H1 (cell line): Measurements from ENCODE around the gene TAF9. TPM values are rescaled to one million over a fixed set of nuclear protein-coding genes. Genes with fewer than 3 reads are reported as not detected.

Source experiments
- CTCF ChIA-PET: fragments of 300-600 bp; sonication (Branson Sonifier 250); formaldehyde crosslinking; loops from one replicate; lab custom pipeline; 2021; ENCODE audit not compliant: partially characterized antibody; lab: Charles Lee
- POLR2A ChIA-PET: fragments of 300-600 bp; sonication (Branson Sonifier 250); formaldehyde crosslinking; loops from one replicate; lab custom pipeline; 2021; ENCODE audit warnings: inconsistent platforms; ENCODE audit not compliant: partially characterized antibody; lab: Charles Lee
- DNase-seq, 2 experiments: peaks; one replicate each; pipeline versions ENCODE4 v3.0.0 to v3.0.0-alpha.2; 2010 to 2022; ENCODE audit warnings: low spot score in 2 of 2, low read depth in 1 of 2, mixed read lengths in 1 of 2
- FAIRE-seq: peaks from 2 replicates; lab custom pipeline; 2011; peaks lifted over from hg19 to GRCh38; lab: Jason Lieb, UNC
- H2AFZ ChIP-seq: 2 replicates; pipeline ENCODE4 v1.8.1; 2012; ENCODE audit warnings: low read length, inconsistent platforms
- H2AK5ac ChIP-seq: 2 replicates; pipeline ENCODE4 v1.6.1; 2013; ENCODE audit warnings: low read depth, low read length
- H2BK120ac ChIP-seq: replicated peaks from 2 replicates; pipeline ENCODE3; 2013; ENCODE audit warnings: low read depth, low read length, inconsistent platforms
- H2BK12ac ChIP-seq: 2 replicates; pipeline ENCODE4 v1.6.1; 2013; ENCODE audit warnings: low read depth, low read length
- H2BK15ac ChIP-seq: 2 replicates; pipeline ENCODE4 v1.6.1; 2013; ENCODE audit warnings: low read length
- H2BK20ac ChIP-seq: 2 replicates; pipeline ENCODE4 v1.6.1; 2013; ENCODE audit warnings: low read length
- H2BK5ac ChIP-seq: 2 replicates; pipeline ENCODE4 v1.6.1; 2013; ENCODE audit warnings: low read depth, low read length
- H3K14ac ChIP-seq: 2 replicates; pipeline ENCODE4 v1.6.1; 2013; ENCODE audit warnings: inconsistent platforms; ENCODE audit not compliant: insufficient read length
- H3K18ac ChIP-seq: 2 replicates; pipeline ENCODE4 v1.6.1; 2013; ENCODE audit warnings: low read length; ENCODE audit errors: extremely low read depth
- H3K23ac ChIP-seq: 2 replicates; pipeline ENCODE4 v1.6.1; 2013; ENCODE audit warnings: inconsistent platforms; ENCODE audit not compliant: insufficient read length
- H3K23me2 ChIP-seq: 2 replicates; pipeline ENCODE4 v1.6.1; 2013; ENCODE audit warnings: low read depth, low read length
- H3K27ac ChIP-seq: 2 replicates; pipeline ENCODE4 v1.6.1; 2011; ENCODE audit warnings: low read depth, low read length, inconsistent platforms
- H3K27me3 ChIP-seq, 4 experiments: replicated peaks in 1 of 4; 1 replicate in 1 of 4; 2 replicates in 3 of 4; pipeline versions ENCODE4 v1.6.1 to v1.8.1; 2011 to 2013; ENCODE audit warnings: low read length in 3 of 4, mild to moderate bottlenecking in 3 of 4, inconsistent platforms in 2 of 4, mixed read lengths in 2 of 4, moderate library complexity in 1 of 4; ENCODE audit not compliant: control insufficient read depth in 3 of 4, insufficient read depth in 3 of 4; ENCODE audit errors: extremely low read depth in 1 of 4
- H3K36me3 ChIP-seq, 4 experiments: 2 replicates each; pipeline versions ENCODE4 v1.6.1 to v1.8.1; 2011 to 2013; ENCODE audit warnings: mild to moderate bottlenecking in 4 of 4, low read length in 3 of 4, moderate library complexity in 2 of 4, control low read depth in 1 of 4, inconsistent platforms in 1 of 4; ENCODE audit not compliant: insufficient read depth in 4 of 4, control insufficient read depth in 2 of 4
- H3K4ac ChIP-seq: replicated peaks from 2 replicates; pipeline ENCODE3; 2013; ENCODE audit warnings: low read length, low read depth, mixed read lengths, inconsistent platforms; ENCODE audit not compliant: insufficient read length
- H3K4me1 ChIP-seq, 4 experiments: replicated peaks in 1 of 4; 1 replicate in 1 of 4; 2 replicates in 3 of 4; pipeline versions ENCODE4 v1.6.1 to v1.8.1; 2011 to 2013; ENCODE audit warnings: low read length in 3 of 4, inconsistent platforms in 2 of 4, mixed read lengths in 1 of 4; ENCODE audit not compliant: insufficient read depth in 4 of 4, control insufficient read depth in 3 of 4
- H3K4me2 ChIP-seq, 2 experiments: 2 replicates each; pipeline versions ENCODE4 v1.6.1 to v1.8.1; 2011 to 2013; ENCODE audit warnings: low read depth in 2 of 2, low read length in 2 of 2, control low read depth in 1 of 2, inconsistent platforms in 1 of 2, mild to moderate bottlenecking in 1 of 2; ENCODE audit not compliant: insufficient read depth in 1 of 2
- H3K4me3 ChIP-seq, 4 experiments: fragments of 200-600, 300-600 bp in 1 of 4; sonication (generic), shearing (Covaris generic), sonication (Bioruptor Twin) in 1 of 4; 2 replicates each; pipeline versions ENCODE4 v1.5.1 to v1.8.1; 2011 to 2016; ENCODE audit warnings: low read length in 4 of 4, low read depth in 3 of 4, control low read depth in 2 of 4, inconsistent platforms in 2 of 4, mild to moderate bottlenecking in 2 of 4, mixed read lengths in 1 of 4, moderate library complexity in 1 of 4; ENCODE audit not compliant: insufficient read depth in 2 of 4; ENCODE audit errors: extremely low read depth in 1 of 4
- H3K56ac ChIP-seq: replicated peaks from 2 replicates; pipeline ENCODE3; 2013; ENCODE audit warnings: low read depth, mild to moderate bottlenecking, mixed read lengths, low read length, inconsistent platforms; ENCODE audit not compliant: insufficient read length
- H3K79me1 ChIP-seq: 2 replicates; pipeline ENCODE4 v1.6.1; 2013; ENCODE audit warnings: low read depth, low read length, control low read depth
- H3K79me2 ChIP-seq, 2 experiments: 2 replicates each; pipeline versions ENCODE4 v1.6.1 to v1.8.1; 2012 to 2013; ENCODE audit warnings: low read length in 2 of 2, mild to moderate bottlenecking in 2 of 2, inconsistent platforms in 1 of 2; ENCODE audit not compliant: insufficient read depth in 2 of 2, control insufficient read depth in 1 of 2
- H3K9ac ChIP-seq, 4 experiments: replicated peaks in 1 of 4; 1 replicate in 1 of 4; 2 replicates in 3 of 4; pipeline versions ENCODE4 v1.6.1 to v1.8.1; 2011 to 2013; ENCODE audit warnings: low read depth in 3 of 4, low read length in 3 of 4, control low read depth in 2 of 4, mild to moderate bottlenecking in 2 of 4, moderate library complexity in 2 of 4, inconsistent platforms in 1 of 4; ENCODE audit errors: extremely low read depth in 1 of 4
- H3K9me3 ChIP-seq, 2 experiments: 2 replicates each; pipeline versions ENCODE4 v1.6.1 to v1.8.1; 2012 to 2013; ENCODE audit warnings: mild to moderate bottlenecking in 2 of 2, moderate library complexity in 2 of 2, control low read depth in 1 of 2, inconsistent platforms in 1 of 2, low read depth in 1 of 2, low read length in 1 of 2, mixed read lengths in 1 of 2; ENCODE audit not compliant: insufficient read depth in 2 of 2
- H4K20me1 ChIP-seq, 2 experiments: replicated peaks in 1 of 2; 2 replicates each; pipeline versions ENCODE3 to v1.8.1; 2011 to 2013; ENCODE audit warnings: inconsistent platforms in 2 of 2, low read length in 2 of 2, mild to moderate bottlenecking in 1 of 2; ENCODE audit not compliant: insufficient read depth in 2 of 2, control insufficient read depth in 1 of 2
- H4K5ac ChIP-seq: 2 replicates; pipeline ENCODE4 v1.6.1; 2013; ENCODE audit warnings: low read length, low read depth, mixed read lengths, inconsistent platforms; ENCODE audit not compliant: insufficient read length
- H4K8ac ChIP-seq: 2 replicates; pipeline ENCODE4 v1.8.0; 2013; ENCODE audit warnings: mild to moderate bottlenecking, moderate library complexity, low read length, inconsistent platforms; ENCODE audit not compliant: insufficient read depth; ENCODE audit errors: extremely low read depth
- H4K91ac ChIP-seq: replicated peaks from 2 replicates; pipeline ENCODE3; 2013; ENCODE audit warnings: low read length, mixed read lengths, inconsistent platforms; ENCODE audit not compliant: insufficient read length
- SIN3A ChIP-seq, 2 experiments: IDR thresholded peaks in 1 of 2; conservative IDR thresholded peaks in 1 of 2; 2 replicates each; pipeline ENCODE4 v1.6.1; 2011 to 2012; ENCODE audit warnings: low read length in 2 of 2, improper control_type of control experiment in 1 of 2, low read depth in 1 of 2, mild to moderate bottlenecking in 1 of 2
- WGBS, 2 experiments: shearing (Covaris generic) in 1 of 2; methylation state at CpG; one replicate each; pipeline versions ENCODE4 v1.1.6 to v1.1.7; 2013 to 2015; ENCODE audit warnings: low lambda C conversion rate in 2 of 2, mixed read lengths in 2 of 2, inconsistent platforms in 1 of 2, low coverage in 1 of 2, missing lambda C conversion rate in 1 of 2; ENCODE audit not compliant: insufficient replicate concordance in 2 of 2, insufficient coverage in 1 of 2, insufficient read length in 1 of 2; ENCODE audit errors: extremely low coverage in 1 of 2, missing lambda C conversion rate in 1 of 2; 5-methylcytosine and 5-hydroxymethylcytosine counted together
- polyA plus RNA-seq, 7 experiments: library from polyadenylated mRNA; depleted of rRNA in 3 of 7; stranded (reverse) in 5 of 7; unstranded in 2 of 7; fragments of >200 nt in 5 of 7; fragments of 200-250 nt in 2 of 7; gene quantifications; 1 replicate in 5 of 7; 2 replicates in 1 of 7; 4 replicates in 1 of 7; pipeline versions ENCODE4 v1.2.1 to v1.2.3, GENCODE V29; 2011 to 2013; ENCODE audit warnings: missing spikeins in 2 of 7, mixed read lengths in 2 of 7
- total RNA-seq: library from RNA; stranded (reverse); fragmentation: NEBNext Ultra II Directional; extraction: Animal tissue kit (Norgen Biotek cat#: 25700); gene quantifications from 2 replicates; pipeline ENCODE4 v1.2.1, GENCODE V29; 2021

Gene TAF9
- total and polyA plus RNA-seq, 2 of the 8 experiments (the other 6 are each of a cell fraction or from before 2014, with no cell fraction given): 85.1 to 135 TPM

- no peak overlapping the region for H2BK12ac ChIP-seq
- H3K36me3 ChIP-seq: no peaks in the 10 kb centered on the region
- H3K14ac ChIP-seq: no peak overlapping the region
- no peak for DNase-seq
- no peaks in the 10 kb centered on the region for H3K79me1 ChIP-seq
- no peak overlapping the region for H4K91ac ChIP-seq
- H3K4ac ChIP-seq: no peak overlapping the region
- 90% methylated on average over 1 of the region's 1 CpG; no CpG with 5 or more reads in 1 of the 2 experiments for WGBS, 2 experiments
- H4K20me1 ChIP-seq: no peaks in the 10 kb centered on the region
- no peak overlapping the region for H2BK15ac ChIP-seq
- H3K27ac ChIP-seq: no peak overlapping the region
- no peak for FAIRE-seq
- H4K5ac ChIP-seq: no peak overlapping the region
- no peak overlapping the region for H2BK5ac ChIP-seq
- H3K9ac ChIP-seq: no peak overlapping the region
- no peaks in the 10 kb centered on the region for H3K9me3 ChIP-seq
- H2BK120ac ChIP-seq: no peak overlapping the region
- H3K4me3 ChIP-seq: no peak overlapping the region
- no peak overlapping the region for H3K18ac ChIP-seq
- no peak overlapping the region for H2BK20ac ChIP-seq
- H3K27me3 ChIP-seq: no peaks in the 10 kb centered on the region
- no peaks in the 10 kb centered on the region for H3K23me2 ChIP-seq
- H3K4me2 ChIP-seq: no peak overlapping the region
- no peak overlapping the region for H4K8ac ChIP-seq
- H2AK5ac ChIP-seq: no peak overlapping the region
- no peak for TF ChIP-seq SIN3A (conservative IDR thresholded peaks at IDR 0.05 in 1 of 2, IDR thresholded peaks at IDR 0.05 in 1 of 2; ENCODE audit: low read depth in 1 of 2, low read length in 2 of 2)
- no peak overlapping the region for H3K56ac ChIP-seq
- H2AFZ ChIP-seq: no peak overlapping the region
- CTCF ChIA-PET: interaction anchor here (0.9 to 2.0 kb wide), 2 partner anchors 8 to 9 kb away, joined by 3 to 6 read pairs; no protein-coding TSS in a partner anchor
- POLR2A ChIA-PET: no interaction called here
- no peak overlapping the region for H3K23ac ChIP-seq
- no peaks in the 10 kb centered on the region for H3K79me2 ChIP-seq
- H3K4me1 ChIP-seq: no peaks in the 10 kb centered on the region; a peak in 1 of 7 replicates
Measured at GRCh38 chr5:69326365-69326764, 43.0 kb downstream of the TAF9 start.
